Stimulated activated CD4-positive, alpha-beta T cell treated with anti-CD3 and anti-CD28 coated beads, Interleukin-12 subunit alpha, Interleukin-12 subunit beta, amount 100 ng/mL, for 48 hours (primary cell): Measurements from ENCODE around the gene TIMP2.
"Not testable (repeated sequence)": the region's sequence is repeated elsewhere in the genome, so short reads cannot be mapped to it uniquely, and the experiment has no call there.

Experiments
- DNase-seq, 3 donors: peaks; one replicate each; pipeline ENCODE4 v3.0.0-alpha.2; 2020; ENCODE audit warnings: low read depth in 2 of 3, low spot score in 1 of 3

The TIMP2 gene

GRCh38 chr17:78891406-78892061 lies 33.7 kb downstream of the TIMP2 start:
- DNase-seq: no peak

- peak; percentile 13 to 34 (median 32) for DNase-seq
Measured at GRCh38 chr17:78890498-78890897, 34.7 kb downstream of the TIMP2 start.

- not testable (repeated sequence) for DNase-seq
Measured at GRCh38 chr17:78890096-78890495, 35.1 kb downstream of the TIMP2 start.

GRCh38 chr17:78889531-78889930 lies 35.7 kb downstream of the TIMP2 start:
- DNase-seq: no peak

GRCh38 chr17:78888941-78889518 lies 36.2 kb downstream of the TIMP2 start:
- DNase-seq: no peak

GRCh38 chr17:78886954-78887353 lies 38.2 kb downstream of the TIMP2 start:
- no peak for DNase-seq

- DNase-seq: no peak
Measured at GRCh38 chr17:78885956-78886355, 39.2 kb downstream of the TIMP2 start.

- DNase-seq: no peak
Measured at GRCh38 chr17:78884876-78885667, 40.1 kb downstream of the TIMP2 start.

- no peak for DNase-seq
Measured at GRCh38 chr17:78884148-78884825, 40.9 kb downstream of the TIMP2 start.

GRCh38 chr17:78883533-78884131 lies 41.6 kb downstream of the TIMP2 start:
- DNase-seq: no peak

- DNase-seq: no peak
Measured at GRCh38 chr17:78883089-78883532, 42.1 kb downstream of the TIMP2 start.

GRCh38 chr17:78882540-78883088 lies 42.6 kb downstream of the TIMP2 start:
- DNase-seq: no peak

- peak in 1 of 3 donors; percentile 14 for DNase-seq
Measured at GRCh38 chr17:78879635-78880186, 45.5 kb downstream of the TIMP2 start.

GRCh38 chr17:78878871-78879527 lies 46.2 kb downstream of the TIMP2 start:
- DNase-seq: no peak

- no peak for DNase-seq
Measured at GRCh38 chr17:78878261-78878660, 46.9 kb downstream of the TIMP2 start.

- not testable (repeated sequence) for DNase-seq
Measured at GRCh38 chr17:78876954-78877517, 48.2 kb downstream of the TIMP2 start.

GRCh38 chr17:78876094-78876597 lies 49.0 kb downstream of the TIMP2 start:
- no peak for DNase-seq

- no peak for DNase-seq
Measured at GRCh38 chr17:78875363-78876093, 49.7 kb downstream of the TIMP2 start.
